ENCODE results near the gene GPR107.

GPR107 gene

GRCh38 chr9:130095872-130096271, 42.2 kb downstream of the GPR107 start:
- DNase-seq (ENCODE audit: low read depth): no peak
- H3K4me3 ChIP-seq (ENCODE audit: low read depth, low read length): no peak overlapping the region
- TF ChIP-seq CTCF (IDR thresholded peaks at IDR 0.05; ENCODE audit: control insufficient read depth, extremely low read depth, insufficient read depth): no peak

GRCh38 chr9:130100681-130101080, 47.0 kb downstream of the GPR107 start:
- TF ChIP-seq CTCF (IDR thresholded peaks at IDR 0.05; ENCODE audit: control insufficient read depth, extremely low read depth, insufficient read depth): no peak
- no peak for DNase-seq (ENCODE audit: low read depth)

GRCh38 chr9:130101915-130102314, 48.2 kb downstream of the GPR107 start:
- TF ChIP-seq CTCF (IDR thresholded peaks at IDR 0.05; ENCODE audit: control insufficient read depth, extremely low read depth, insufficient read depth): no peak

More at GRCh38 chr9:130100681-130101080, 47.0 kb downstream of the GPR107 start:
- H3K4me3 ChIP-seq (ENCODE audit: low read depth, low read length): no peak overlapping the region

GRCh38 chr9:130104491-130105193, 50.9 kb downstream of the GPR107 start:
- DNase-seq (ENCODE audit: low read depth): no peak
- TF ChIP-seq CTCF (IDR thresholded peaks at IDR 0.05; ENCODE audit: control insufficient read depth, extremely low read depth, insufficient read depth): no peak
- no peak overlapping the region for H3K4me3 ChIP-seq (ENCODE audit: low read depth, low read length)

More at GRCh38 chr9:130101915-130102314, 48.2 kb downstream of the GPR107 start:
- no peak overlapping the region for H3K4me3 ChIP-seq (ENCODE audit: low read depth, low read length)
- DNase-seq (ENCODE audit: low read depth): no peak

- TF ChIP-seq CTCF (IDR thresholded peaks at IDR 0.05; ENCODE audit: control insufficient read depth, extremely low read depth, insufficient read depth): no peak
- no peak for DNase-seq (ENCODE audit: low read depth)
- no peak overlapping the region for H3K4me3 ChIP-seq (ENCODE audit: low read depth, low read length)
Measured at GRCh38 chr9:130106860-130107233, 53.1 kb downstream of the GPR107 start.

GRCh38 chr9:130107234-130107861, 53.6 kb downstream of the GPR107 start:
- DNase-seq (ENCODE audit: low read depth): peak; percentile 15
- H3K4me3 ChIP-seq (ENCODE audit: low read depth, low read length): no peak overlapping the region
- TF ChIP-seq CTCF (IDR thresholded peaks at IDR 0.05; ENCODE audit: control insufficient read depth, extremely low read depth, insufficient read depth): peak; percentile 84
